Transverse colon (tissue), 4 donors: ENCODE measurements around the gene CHIA. TPM values are rescaled to one million over a fixed set of nuclear protein-coding genes. Genes with fewer than 3 reads are reported as not detected.

Source experiments
- DNase-seq: peaks from one replicate; pipeline ENCODE4 v3.0.0-alpha.2; 2019
- H3K27ac ChIP-seq, 4 donors: fragments of 200-600 bp; sonication (generic); 2 replicates each; pipeline ENCODE4 v1.5.1; 2016 to 2018; ENCODE audit warnings: inconsistent platforms in 4 of 4
- H3K27me3 ChIP-seq: fragments of 200-600 bp; sonication (generic); 2 replicates; pipeline ENCODE4 v1.5.1; 2017; ENCODE audit warnings: inconsistent platforms
- H3K36me3 ChIP-seq, 4 donors: fragments of 200-600 bp; sonication (generic); 2 replicates each; pipeline ENCODE4 v1.5.1; 2017 to 2019; ENCODE audit warnings: inconsistent platforms in 4 of 4
- H3K4me1 ChIP-seq, 4 donors: fragments of 200-600 bp; sonication (generic); 2 replicates each; pipeline ENCODE4 v1.5.1; 2017 to 2020; ENCODE audit warnings: inconsistent platforms in 4 of 4
- H3K4me3 ChIP-seq, 4 donors: fragments of 200-600 bp; sonication (generic); 1 replicate in 1 of 4; 2 replicates in 3 of 4; pipeline versions ENCODE4 v1.5.1 to v1.6.1; 2017 to 2019; ENCODE audit warnings: inconsistent platforms in 4 of 4
- H3K9me3 ChIP-seq, 2 donors: fragments of 200-600 bp; sonication (generic); 2 replicates each; pipeline ENCODE4 v1.5.1; 2017 to 2019; ENCODE audit warnings: inconsistent platforms in 2 of 2
- CTCF ChIP-seq, 5 experiments: fragments of 200-600 bp in 3 of 5; fragments of 450-650 bp in 2 of 5; sonication (generic) in 3 of 5; IDR thresholded peaks; 1 replicate in 2 of 5; 2 replicates in 3 of 5; pipeline ENCODE4 v1.5.1; 2016 to 2017; ENCODE audit warnings: antibody characterized with exemption in 5 of 5, inconsistent platforms in 3 of 5, mild to moderate bottlenecking in 2 of 5, moderate library complexity in 1 of 5
- EP300 ChIP-seq: sonication (generic); formaldehyde crosslinking; IDR thresholded peaks from one replicate; pipeline ENCODE4 v1.6.1; 2017; ENCODE audit warnings: antibody characterized with exemption, low read depth
- POLR2A ChIP-seq: fragments of 450-650 bp; IDR thresholded peaks from one replicate; pipeline ENCODE4 v1.6.1; 2016; ENCODE audit warnings: antibody characterized with exemption, mild to moderate bottlenecking, moderate library complexity
- POLR2AphosphoS5 ChIP-seq, 3 donors: sonication (generic); formaldehyde crosslinking; IDR thresholded peaks; one replicate each; pipeline ENCODE4 v1.6.1; 2016; ENCODE audit warnings: antibody characterized with exemption in 3 of 3
- WGBS, 2 donors: methylation state at CpG; one replicate each; pipeline ENCODE4 v1.1.5; 2018; ENCODE audit warnings: low coverage in 1 of 2; 5-methylcytosine and 5-hydroxymethylcytosine counted together
- in situ Hi-C, 4 donors: fragments of 200-750 bp; cut with MboI; loops; one replicate each; pipeline versions ENCODE4 v1.15.0 to v1.15.1; 2017; ENCODE audit warnings: low sequenced_read_pairs in 3 of 4, low pct_ligation_motif_present in 1 of 4, low pct_unique_long_range_greater_than_20kb in 1 of 4
- intact Hi-C: fragments of 100-400 bp; cut with DNase I; formaldehyde crosslinking; loops from one replicate; pipeline ENCODE4 v1.15.1; 2023; ENCODE audit warnings: low total_unique reads
- total RNA-seq, 4 donors: library from RNA; depleted of rRNA; stranded (reverse); fragments of >200 nt; gene quantifications; one replicate each; pipeline ENCODE4 v1.1.0, GENCODE V29; 2016

CHIA gene
- total RNA-seq, 4 donors from 2014 or later = not detected

DNA sequence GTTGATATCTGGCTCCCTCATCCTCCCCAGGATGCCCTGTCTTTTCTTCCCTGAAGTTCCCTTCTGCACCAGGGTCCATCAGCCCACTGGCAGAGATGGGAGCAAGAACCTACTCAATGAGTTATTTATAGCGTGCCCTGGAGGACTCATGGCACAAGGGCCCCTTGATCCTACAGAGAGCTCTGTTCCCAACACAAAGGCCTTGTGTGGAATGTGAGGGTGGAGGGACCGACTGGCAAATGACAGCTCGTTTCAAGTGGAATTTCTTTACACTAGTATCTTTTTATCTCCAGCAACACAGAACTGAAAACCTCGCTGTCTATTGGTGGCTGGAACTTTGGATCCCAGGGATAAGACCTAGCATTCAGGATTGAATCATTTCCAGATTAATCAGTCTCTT is 40.7 kb upstream of the CHIA start:
- no peaks in the 10 kb centered on the region for H3K27me3 ChIP-seq
- no peaks in the 10 kb centered on the region for H3K9me3 ChIP-seq
- no peaks in the 10 kb centered on the region for H3K4me1 ChIP-seq
- H3K36me3 ChIP-seq = no peaks in the 10 kb centered on the region
- intact Hi-C loops (loop anchor here (1.0 kb wide), 1 partner anchor 25 kb away; no protein-coding TSS in a partner anchor), in situ Hi-C loops (loop anchor here in 1 of 4 donors (25.0 kb wide), 1 partner anchor 537 kb away; no protein-coding TSS in a partner anchor)
- H3K27ac ChIP-seq = no peak overlapping the region
- DNase-seq = no peak
- WGBS, 2 donors = 77% methylated on average over 4 of the region's 4 CpGs; no CpG with 5 or more reads in 1 of the 2 donors
- TF ChIP-seq POLR2AphosphoS5 (IDR thresholded peaks at IDR 0.05) (no peak), POLR2A (no peak), EP300 (no peak), CTCF (IDR thresholded peaks at IDR 0.05) (no peak)
- H3K4me3 ChIP-seq = no peak overlapping the region

GRCh38 chr1:111251570-111251969 is 39.1 kb upstream of the CHIA start:
- intact Hi-C loops = no loop called here
- Histone ChIP-seq H3K4me1 (no peaks in the 10 kb centered on the region), H3K36me3 (no peaks in the 10 kb centered on the region), H3K27me3 (peaks cover 4% of the 10 kb centered on the region), H3K4me3 (no peak overlapping the region), H3K27ac (no peak overlapping the region), H3K9me3 (no peaks in the 10 kb centered on the region)
- in situ Hi-C loops = no loop called here
- DNase-seq = no peak
- TF ChIP-seq EP300 (no peak), CTCF (IDR thresholded peaks at IDR 0.05) (no peak), POLR2AphosphoS5 (IDR thresholded peaks at IDR 0.05) (no peak), POLR2A (no peak)
- WGBS, 2 donors = 81% methylated on average over 8 of the region's 8 CpGs; no CpG with 5 or more reads in 1 of the 2 donors

- Histone ChIP-seq H3K36me3 (no peaks in the 10 kb centered on the region), H3K27me3 (peaks cover 4% of the 10 kb centered on the region), H3K27ac (no peak overlapping the region), H3K4me1 (no peaks in the 10 kb centered on the region), H3K4me3 (no peak overlapping the region), H3K9me3 (no peaks in the 10 kb centered on the region)
- intact Hi-C loops = no loop called here
- in situ Hi-C loops = no loop called here
- no peak for DNase-seq
- WGBS, 2 donors = 98 to 100% methylated on average over 1 to 2 of the region's 2 CpGs
- TF ChIP-seq EP300 (no peak), CTCF (IDR thresholded peaks at IDR 0.05) (no peak), POLR2AphosphoS5 (IDR thresholded peaks at IDR 0.05) (no peak), POLR2A (no peak)
These were observed 37.9 kb upstream of the CHIA start for GRCh38 chr1:111252786-111253185.

- no peak for TF ChIP-seq POLR2AphosphoS5 (IDR thresholded peaks at IDR 0.05)
- no peak for TF ChIP-seq CTCF (IDR thresholded peaks at IDR 0.05)
- TF ChIP-seq EP300 = no peak
- no peak for TF ChIP-seq POLR2A
- Histone ChIP-seq H3K36me3 (no peaks in the 10 kb centered on the region), H3K4me1 (no peaks in the 10 kb centered on the region), H3K27me3 (peaks cover 4% of the 10 kb centered on the region), H3K9me3 (no peaks in the 10 kb centered on the region), H3K27ac (no peak overlapping the region), H3K4me3 (no peak overlapping the region)
- in situ Hi-C loops (no loop called here), intact Hi-C loops (no loop called here)
- 77 to 100% methylated on average over 1 of the region's 1 CpG for WGBS, 2 donors
- no peak for DNase-seq
These were observed 36.8 kb upstream of the CHIA start for GRCh38 chr1:111253876-111254275.
